ENCODE measurements around the gene ATOH1.

Gene ATOH1

GRCh38 chr4:93828332-93828994, at the start of gene ATOH1:
TSS of gene ATOH1 (plus strand) at chr4:93828753. CDS start at chr4:93828927, 174 bp downstream.
- no peak for TF ChIP-seq CTCF (IDR thresholded peaks at IDR 0.05; ENCODE audit: control insufficient read depth, insufficient read depth, low read depth, low read length, missing control alignments)
- H3K4me3 ChIP-seq (ENCODE audit: control insufficient read depth, low read depth, low read length) = no peak within 1 kb of the TSS
- DNase-seq (ENCODE audit: low read depth) = no peak

- TF ChIP-seq CTCF (IDR thresholded peaks at IDR 0.05; ENCODE audit: control insufficient read depth, insufficient read depth, low read depth, low read length, missing control alignments) = no peak
- DNase-seq (ENCODE audit: low read depth) = no peak
- H3K4me3 ChIP-seq (ENCODE audit: control insufficient read depth, low read depth, low read length) = no peak overlapping the region
Observed at GRCh38 chr4:93779228-93779627, 49.3 kb upstream of the ATOH1 start.

- no peak overlapping the region for H3K4me3 ChIP-seq (ENCODE audit: control insufficient read depth, low read depth, low read length)
- DNase-seq (ENCODE audit: low read depth) = no peak
- TF ChIP-seq CTCF (IDR thresholded peaks at IDR 0.05; ENCODE audit: control insufficient read depth, insufficient read depth, low read depth, low read length, missing control alignments) = no peak
Observed at GRCh38 chr4:93780080-93780479, 48.5 kb upstream of the ATOH1 start.

- H3K4me3 ChIP-seq (ENCODE audit: control insufficient read depth, low read depth, low read length) = no peak overlapping the region
- no peak for DNase-seq (ENCODE audit: low read depth)
- no peak for TF ChIP-seq CTCF (IDR thresholded peaks at IDR 0.05; ENCODE audit: control insufficient read depth, insufficient read depth, low read depth, low read length, missing control alignments)
Observed at GRCh38 chr4:93781198-93781597, 47.4 kb upstream of the ATOH1 start.

- TF ChIP-seq CTCF (IDR thresholded peaks at IDR 0.05; ENCODE audit: control insufficient read depth, insufficient read depth, low read depth, low read length, missing control alignments) = no peak
- no peak overlapping the region for H3K4me3 ChIP-seq (ENCODE audit: control insufficient read depth, low read depth, low read length)
- DNase-seq (ENCODE audit: low read depth) = no peak
Observed at GRCh38 chr4:93786149-93786548, 42.4 kb upstream of the ATOH1 start.

GRCh38 chr4:93788712-93789111, 39.8 kb upstream of the ATOH1 start:
- peak; percentile 41 for TF ChIP-seq CTCF (IDR thresholded peaks at IDR 0.05; ENCODE audit: control insufficient read depth, insufficient read depth, low read depth, low read length, missing control alignments)
- no peak for DNase-seq (ENCODE audit: low read depth)
- H3K4me3 ChIP-seq (ENCODE audit: control insufficient read depth, low read depth, low read length) = no peak overlapping the region

All from AG09309 (cell line).